HG03520 (cell line): ENCODE data around the gene ZNF808.
A peak's percentile ranks its signal among the peaks of the same experiment; 100 is the strongest.
"Not testable (repeated sequence)": the region's sequence is repeated elsewhere in the genome, so short reads cannot be mapped to it uniquely, and the experiment has no call there.

ENCODE experiments used
- ATAC-seq: cut with Tn5 transposase; IDR thresholded peaks from one replicate; pipeline ENCODE4 v1.9.1; 2021; ENCODE audit warnings: mild to moderate bottlenecking, moderate library complexity; ENCODE audit not compliant: unreplicated experiment

ZNF808 gene

DNA sequence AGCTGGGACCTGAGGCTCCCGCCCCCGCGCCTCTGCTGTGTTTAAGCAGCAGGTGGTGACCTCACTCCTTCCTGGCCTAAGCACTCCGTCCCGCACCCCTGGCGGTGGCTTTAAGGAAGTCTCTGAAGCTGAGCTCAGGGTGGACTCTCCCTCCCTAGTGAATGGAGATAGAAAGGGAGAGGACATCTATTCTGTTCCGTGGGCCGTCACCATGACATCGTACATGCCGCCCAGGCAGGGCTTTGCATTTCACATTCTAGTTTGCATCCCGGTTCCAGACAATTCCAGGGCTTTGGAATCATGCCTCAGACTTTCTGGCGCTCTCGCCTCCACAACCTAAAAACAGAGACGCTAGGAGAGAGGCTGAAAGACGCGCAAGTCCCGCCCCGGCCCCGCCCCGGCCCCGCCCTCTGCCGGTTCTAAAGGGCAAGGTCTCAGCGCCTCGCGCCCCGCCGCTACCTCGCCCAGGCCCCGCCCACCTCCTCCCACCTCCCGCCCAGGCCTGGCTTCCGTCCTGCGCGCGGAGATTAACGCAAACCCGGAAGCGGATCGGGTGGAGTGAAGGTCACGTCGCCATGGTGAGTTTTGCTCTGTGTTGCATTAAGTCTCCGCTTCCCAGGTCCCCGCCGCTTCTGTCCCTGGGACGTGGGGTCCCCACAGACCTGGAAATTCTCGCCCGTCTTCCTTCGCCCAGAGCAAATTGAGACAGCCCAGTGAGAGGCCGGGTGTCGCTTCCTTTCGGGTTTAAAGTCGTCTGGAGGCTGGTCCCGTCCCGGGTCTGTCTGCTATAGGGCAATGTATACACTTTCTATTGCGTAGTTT is at the start of gene ZNF808:
Gene ZNF808, plus strand, starts transcription at position 535 of the 822 bp plus-strand sequence. CDS start 15,617 bp downstream, outside the sequence.
- peak; percentile 76 for ATAC-seq

DNA sequence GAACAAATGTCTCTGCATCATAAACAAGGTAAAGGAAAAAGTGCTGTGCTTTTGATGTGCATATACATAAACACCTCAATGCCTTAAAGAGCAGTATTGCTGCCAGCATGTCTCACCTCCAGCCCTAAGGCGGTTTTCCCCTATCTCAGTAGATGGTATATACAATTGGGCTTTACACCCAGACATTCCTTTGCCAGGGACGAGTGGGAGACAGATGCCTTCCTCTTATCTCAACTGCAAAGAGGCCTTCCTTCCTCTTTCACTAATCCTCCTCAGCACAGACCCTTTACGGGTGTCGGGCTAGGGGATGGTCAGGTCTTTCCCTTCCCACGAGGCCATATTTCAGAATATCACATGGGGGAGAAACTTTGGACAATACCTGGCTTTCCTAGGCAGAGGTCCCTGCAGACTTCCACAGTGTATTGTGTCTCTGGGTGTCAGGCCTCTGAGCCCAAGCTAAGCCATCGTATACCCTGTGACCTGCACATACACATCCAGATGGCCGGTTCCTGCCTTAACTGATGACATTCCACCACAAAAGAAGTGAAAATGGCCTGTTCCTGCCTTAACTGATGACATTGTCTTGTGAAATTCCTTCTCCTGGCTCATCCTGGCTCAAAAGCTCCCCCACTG is 43.2 kb upstream of the ZNF808 start:
- ATAC-seq = not testable (repeated sequence)

GRCh38 chr19:52485064-52485463 is 42.4 kb upstream of the ZNF808 start:
- not testable (repeated sequence) for ATAC-seq

- not testable (repeated sequence) for ATAC-seq
These were observed 41.8 kb upstream of the ZNF808 start for GRCh38 chr19:52485561-52486240.

DNA sequence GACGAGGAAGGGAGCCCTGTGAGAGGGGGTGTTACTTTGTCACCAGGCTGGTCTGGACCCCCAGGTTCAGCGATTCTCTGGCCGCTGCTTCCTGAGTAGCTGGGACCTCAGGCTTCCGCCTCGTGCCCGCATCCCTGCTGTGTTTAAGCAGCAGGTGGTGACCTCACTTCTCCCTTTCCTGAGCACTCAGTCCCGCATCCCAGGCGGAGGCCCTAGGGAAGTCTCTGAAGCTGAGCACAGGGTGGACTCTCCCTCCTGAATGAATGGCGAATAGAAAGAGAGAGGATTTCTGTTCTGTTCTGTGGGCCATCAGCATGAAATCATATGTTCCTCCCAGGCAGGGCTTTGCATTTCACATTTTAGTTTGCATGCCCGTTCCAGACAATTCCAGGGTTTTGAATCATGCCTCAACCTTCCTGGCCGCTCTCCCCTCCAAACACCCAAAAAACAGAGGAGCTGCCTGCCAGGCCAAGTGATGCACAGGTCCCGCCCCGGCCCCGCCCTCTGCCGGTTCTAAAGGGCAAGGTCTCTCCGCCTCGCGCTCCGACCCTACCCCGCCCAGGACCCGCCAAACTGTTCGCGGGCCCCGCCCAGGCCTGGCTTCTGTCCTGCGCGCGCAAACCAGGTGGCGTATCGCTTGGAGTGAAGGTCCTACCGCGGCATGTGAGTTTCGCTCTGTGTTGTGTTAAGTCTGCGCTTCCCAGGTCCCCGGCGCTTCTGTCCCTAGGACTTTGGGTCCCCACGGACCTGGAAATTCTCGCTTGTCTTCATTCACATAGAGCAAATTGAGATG is 35.1 kb upstream of the ZNF808 start:
- no peak for ATAC-seq

- ATAC-seq = no peak
These were observed 34.4 kb upstream of the ZNF808 start for GRCh38 chr19:52492994-52493470.

DNA sequence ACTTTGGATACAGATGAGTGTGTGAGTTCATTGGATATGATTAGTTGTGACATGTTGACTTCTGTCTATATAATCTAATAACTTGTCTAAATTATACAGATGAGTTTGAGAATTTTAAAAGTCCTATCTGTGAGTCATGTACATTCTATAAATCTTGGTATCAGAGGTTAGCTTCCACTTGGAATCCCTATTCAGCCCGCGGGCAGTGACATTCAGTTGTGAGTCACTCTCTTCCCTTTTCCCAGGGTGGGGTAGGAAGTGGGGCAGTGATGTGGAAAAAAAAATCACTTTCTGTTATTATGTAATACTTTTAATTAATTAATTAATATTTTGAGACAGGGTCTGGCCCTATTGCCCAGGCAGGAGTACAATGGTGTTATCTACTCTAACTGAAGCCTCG is 33.0 kb upstream of the ZNF808 start:
- no peak for ATAC-seq

DNA sequence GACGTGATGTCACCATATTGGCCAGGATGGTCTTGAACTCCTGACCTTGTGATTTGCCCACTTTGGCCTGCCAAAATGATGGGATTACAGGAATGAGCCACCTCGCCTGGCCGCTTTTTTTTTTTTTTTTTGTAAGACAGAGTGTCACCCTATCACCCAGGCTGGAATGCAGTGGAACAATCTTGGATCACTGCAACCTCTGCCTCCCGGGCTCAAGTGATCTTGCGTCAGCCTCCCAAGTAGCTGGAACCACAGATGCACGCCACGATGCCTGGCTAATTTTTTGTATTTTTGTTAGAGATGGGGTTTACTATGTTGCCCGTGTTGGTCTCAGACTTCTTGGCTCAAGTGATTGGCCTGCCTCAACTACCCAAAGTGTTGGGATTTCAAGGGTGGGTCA is 28.9 kb upstream of the ZNF808 start:
- ATAC-seq = no peak

DNA sequence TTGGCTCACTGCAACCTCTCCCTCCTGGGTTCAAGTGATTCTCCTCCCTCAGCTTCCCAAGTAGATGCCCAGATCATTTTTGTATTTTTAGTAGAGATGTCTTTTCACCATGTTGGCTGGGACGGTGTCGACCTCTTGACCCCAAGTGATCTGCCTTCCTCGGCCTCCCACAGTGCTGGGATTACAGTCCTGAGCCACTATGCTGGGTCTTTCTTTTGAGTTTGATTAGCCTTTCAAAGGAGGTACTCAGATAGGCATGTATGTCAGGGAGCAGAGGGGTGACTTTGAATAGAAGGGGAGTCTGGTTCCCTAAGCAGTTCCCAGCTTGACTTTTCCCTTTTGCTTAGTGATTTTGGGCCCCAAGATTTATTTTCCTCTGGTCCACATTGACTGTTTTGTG is 27.0 kb upstream of the ZNF808 start:
- not testable (repeated sequence) for ATAC-seq

DNA sequence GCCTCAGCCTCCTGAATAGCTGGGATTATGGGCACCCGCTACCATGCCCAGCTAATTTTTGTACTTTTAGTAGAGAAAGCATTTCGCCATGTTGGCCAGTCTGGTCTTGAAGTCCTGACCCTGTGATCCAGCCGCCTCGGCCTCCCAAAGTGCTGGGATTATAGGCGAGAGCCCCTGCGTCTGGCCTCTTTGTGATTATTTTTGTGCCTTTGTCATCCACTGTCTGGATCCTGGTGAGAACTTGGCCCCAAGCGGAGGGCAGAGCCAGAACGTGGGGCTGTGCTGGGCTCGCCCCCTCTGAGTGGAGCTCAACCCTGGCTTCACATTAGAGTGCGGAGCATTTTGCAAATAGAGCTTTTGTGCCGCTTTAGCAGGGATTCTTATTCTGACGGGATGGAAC is 26.5 kb upstream of the ZNF808 start:
- ATAC-seq = not testable (repeated sequence)

- no peak for ATAC-seq
These were observed 20.2 kb upstream of the ZNF808 start for GRCh38 chr19:52507266-52507665.

- ATAC-seq = no peak
These were observed 11.3 kb upstream of the ZNF808 start for GRCh38 chr19:52516191-52516590.

GRCh38 chr19:52518646-52519045 is 8.8 kb upstream of the ZNF808 start:
- ATAC-seq = no peak

GRCh38 chr19:52519175-52519574 is 8.3 kb upstream of the ZNF808 start:
- ATAC-seq = not testable (repeated sequence)

DNA sequence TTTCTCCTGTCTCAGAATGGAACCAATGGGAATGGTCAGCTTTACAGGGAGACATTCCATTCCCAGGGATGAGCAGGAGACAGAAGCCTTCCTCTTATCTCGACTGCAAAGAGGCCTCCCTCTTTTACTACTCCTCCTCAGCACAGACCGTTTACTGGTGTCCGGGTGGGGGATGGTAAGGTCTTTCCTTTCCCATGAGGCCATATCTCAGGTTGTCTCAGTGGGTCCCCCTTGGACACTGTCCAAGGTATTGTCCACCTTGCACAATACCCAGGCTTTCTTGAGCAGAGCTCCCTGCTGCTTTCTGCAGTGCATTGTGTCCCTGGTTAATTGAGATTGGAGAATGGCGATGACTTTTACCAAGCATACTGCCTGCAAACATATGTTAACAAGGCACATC is 7.5 kb upstream of the ZNF808 start:
- no peak for ATAC-seq

DNA sequence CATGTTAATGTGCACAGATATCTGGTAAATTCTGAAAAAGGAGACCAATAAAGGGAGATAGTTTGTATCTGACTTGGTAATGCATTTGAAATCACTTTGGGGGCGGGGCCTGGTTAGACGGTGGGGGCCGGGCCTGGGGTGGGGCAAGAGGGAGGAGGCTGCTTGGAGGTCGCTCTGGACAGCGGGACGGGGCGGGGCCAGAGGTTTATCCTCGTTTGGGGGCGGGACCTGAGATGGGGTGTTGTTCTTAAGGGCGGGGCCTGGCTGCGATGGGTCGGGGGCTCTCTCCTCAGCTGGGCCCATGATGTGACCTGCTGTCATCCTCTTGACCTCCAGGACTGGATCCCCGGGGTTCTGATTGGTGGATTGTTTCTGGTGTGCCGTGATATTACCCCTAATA is 4.9 kb upstream of the ZNF808 start:
- ATAC-seq = no peak

GRCh38 chr19:52524086-52524485 is 3.4 kb upstream of the ZNF808 start:
- no peak for ATAC-seq

- peak; percentile 20 for ATAC-seq
These were observed 486 bp downstream of the ZNF808 start for GRCh38 chr19:52527956-52528351.

DNA sequence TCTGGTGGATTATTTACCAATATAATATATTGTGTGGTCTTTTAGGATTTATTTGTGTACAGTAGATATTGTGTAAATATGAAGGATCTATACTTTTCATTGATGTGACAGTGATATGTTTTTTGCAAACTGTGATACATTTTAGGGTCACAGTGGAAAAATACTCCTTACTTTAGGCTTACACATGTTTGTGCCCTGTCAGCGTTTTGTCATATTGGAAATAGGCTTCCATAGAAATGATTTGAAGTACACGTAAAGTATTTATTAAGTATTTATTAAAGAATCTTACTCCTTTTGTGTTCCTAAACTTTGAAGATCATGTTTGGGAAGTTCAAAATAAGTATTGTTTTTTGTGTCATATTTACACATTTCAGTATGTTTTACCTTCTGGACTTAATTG is 5.0 kb downstream of the ZNF808 start:
- ATAC-seq = no peak

- ATAC-seq = no peak
These were observed 6.4 kb downstream of the ZNF808 start for GRCh38 chr19:52533901-52534300.

GRCh38 chr19:52535385-52535770 is 7.9 kb downstream of the ZNF808 start:
- ATAC-seq = not testable (repeated sequence)
